Middle frontal gyrus (tissue), 1 donor: ENCODE measurements around the gene ZDHHC8.

Experiments used
- DNase-seq: peaks from one replicate; pipeline ENCODE4 v3.0.0-alpha.2; 2015; ENCODE audit warnings: low spot score; ENCODE audit errors: extremely low spot score

ZDHHC8 gene

GRCh38 chr22:20177217-20177911, 45.8 kb downstream of the ZDHHC8 start:
- DNase-seq = no peak

- no peak for DNase-seq
Observed at GRCh38 chr22:20178075-20178914, 46.7 kb downstream of the ZDHHC8 start.

DNA sequence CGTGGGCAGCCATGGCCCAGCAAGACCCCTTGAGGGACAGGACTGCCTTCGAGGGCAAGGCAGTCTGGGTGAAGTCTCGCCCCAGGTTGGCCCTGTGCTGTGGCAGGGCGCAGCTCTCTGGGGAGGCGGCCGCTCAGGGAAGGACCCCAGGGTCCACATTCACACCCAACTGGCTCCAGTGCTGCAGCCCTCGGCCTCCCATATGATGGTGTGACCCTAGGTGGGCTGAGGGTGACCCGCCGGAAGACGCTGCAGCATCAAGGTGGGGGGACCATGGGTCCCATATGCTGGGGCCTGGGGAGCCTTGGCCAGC, 47.3 kb downstream of the ZDHHC8 start:
- no peak for DNase-seq

GRCh38 chr22:20179455-20180244, 48.0 kb downstream of the ZDHHC8 start:
- DNase-seq = no peak

- no peak for DNase-seq
Observed at GRCh38 chr22:20180245-20180630, 48.6 kb downstream of the ZDHHC8 start.

- DNase-seq = no peak
Observed at GRCh38 chr22:20180640-20181039, 49.0 kb downstream of the ZDHHC8 start.

- DNase-seq = no peak
Observed at GRCh38 chr22:20181194-20181883, 49.7 kb downstream of the ZDHHC8 start.

DNA sequence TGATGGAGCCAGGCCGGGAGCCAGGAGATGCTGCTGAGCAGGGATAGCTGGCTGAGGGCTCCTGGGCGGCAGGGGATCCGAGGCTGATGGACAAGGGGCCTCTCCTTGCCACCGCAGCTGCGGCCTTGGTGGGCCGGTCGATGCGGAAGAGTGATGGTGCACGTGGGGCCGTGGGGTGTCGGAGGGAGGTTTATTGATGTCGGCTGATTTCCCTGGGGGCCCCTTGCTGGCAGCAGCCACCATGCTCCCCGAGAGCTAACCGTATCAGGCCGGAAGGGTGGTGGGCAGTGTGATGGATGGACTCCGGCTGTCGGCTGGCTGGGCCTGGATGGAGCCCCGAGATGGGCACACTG, 50.3 kb downstream of the ZDHHC8 start:
- no peak for DNase-seq

- no peak for DNase-seq
Observed at GRCh38 chr22:20182365-20182764, 50.8 kb downstream of the ZDHHC8 start.

GRCh38 chr22:20183101-20183500, 51.5 kb downstream of the ZDHHC8 start:
- DNase-seq = no peak

DNA sequence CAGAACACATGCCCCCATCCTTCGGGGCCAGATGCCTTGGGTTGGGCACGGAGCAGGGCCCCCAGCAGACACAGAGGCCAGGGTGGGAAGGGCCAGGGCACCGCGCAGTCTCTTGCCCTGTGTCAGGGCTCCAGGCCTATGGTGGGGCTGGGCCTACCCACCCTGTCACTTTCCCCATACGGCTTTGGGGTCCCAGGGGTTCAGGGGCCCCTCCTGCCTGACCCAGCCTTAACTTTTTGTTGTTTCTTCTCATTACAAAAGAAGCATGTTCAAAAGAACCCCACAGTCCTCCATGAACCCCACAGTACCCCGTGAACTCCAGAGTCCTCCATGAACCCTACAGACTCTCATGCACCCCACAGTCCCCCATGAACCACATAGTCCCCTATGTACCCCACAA, 52.2 kb downstream of the ZDHHC8 start:
- DNase-seq = no peak

DNA sequence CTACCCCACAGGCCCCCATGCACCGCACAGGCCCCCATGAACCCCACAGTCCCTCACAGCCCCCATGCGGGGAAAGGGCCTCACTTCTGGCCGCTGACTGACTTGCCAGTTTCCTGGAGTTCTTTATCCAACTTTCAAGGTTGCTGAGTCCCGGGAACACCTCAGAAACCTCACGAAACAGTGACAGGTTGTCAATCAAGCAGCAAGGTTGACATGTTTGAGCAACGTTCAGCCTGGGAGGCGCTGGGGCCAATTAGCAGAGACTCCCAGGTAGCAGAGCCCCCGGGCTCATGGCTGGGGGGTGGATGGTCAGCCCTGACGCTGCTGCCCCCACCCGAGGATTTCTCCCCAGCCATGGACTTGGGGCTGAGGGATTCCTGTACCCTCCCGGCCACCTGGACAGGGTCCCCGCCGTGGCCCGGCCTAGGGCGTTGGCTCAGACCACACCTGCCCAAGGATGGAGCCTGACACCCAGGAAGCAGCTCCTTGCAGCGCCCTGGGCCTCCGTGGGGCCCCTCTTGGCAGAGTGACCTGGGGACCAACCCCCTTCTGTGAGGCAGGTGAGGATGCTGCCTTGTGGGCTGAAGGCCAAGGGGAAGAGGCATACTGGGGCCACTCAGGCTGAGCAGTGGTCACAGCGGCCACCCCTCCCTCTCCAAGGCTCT, 53.0 kb downstream of the ZDHHC8 start:
- DNase-seq = no peak

DNA sequence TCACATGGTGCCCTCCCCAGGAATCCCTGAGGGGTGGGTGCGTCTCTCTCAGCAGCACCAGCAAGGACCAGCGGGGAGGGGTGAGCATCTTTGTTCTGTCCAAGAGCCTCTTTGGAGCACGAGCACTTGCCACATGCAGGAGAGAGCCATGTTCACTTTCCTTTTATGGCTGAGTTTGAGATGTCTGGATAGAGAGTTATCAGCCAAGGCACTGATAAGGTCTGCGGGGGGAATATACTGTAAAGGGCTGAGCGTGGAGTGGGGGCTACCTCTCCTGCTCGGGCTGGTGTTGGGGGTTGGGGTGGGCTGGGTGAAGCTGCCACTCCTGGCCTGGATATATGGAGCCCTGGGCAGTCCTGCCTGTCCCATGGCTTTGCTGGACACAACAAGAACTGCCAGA, 54.1 kb downstream of the ZDHHC8 start:
- DNase-seq = no peak

- no peak for DNase-seq
Observed at GRCh38 chr22:20186183-20186870, 54.7 kb downstream of the ZDHHC8 start.

DNA sequence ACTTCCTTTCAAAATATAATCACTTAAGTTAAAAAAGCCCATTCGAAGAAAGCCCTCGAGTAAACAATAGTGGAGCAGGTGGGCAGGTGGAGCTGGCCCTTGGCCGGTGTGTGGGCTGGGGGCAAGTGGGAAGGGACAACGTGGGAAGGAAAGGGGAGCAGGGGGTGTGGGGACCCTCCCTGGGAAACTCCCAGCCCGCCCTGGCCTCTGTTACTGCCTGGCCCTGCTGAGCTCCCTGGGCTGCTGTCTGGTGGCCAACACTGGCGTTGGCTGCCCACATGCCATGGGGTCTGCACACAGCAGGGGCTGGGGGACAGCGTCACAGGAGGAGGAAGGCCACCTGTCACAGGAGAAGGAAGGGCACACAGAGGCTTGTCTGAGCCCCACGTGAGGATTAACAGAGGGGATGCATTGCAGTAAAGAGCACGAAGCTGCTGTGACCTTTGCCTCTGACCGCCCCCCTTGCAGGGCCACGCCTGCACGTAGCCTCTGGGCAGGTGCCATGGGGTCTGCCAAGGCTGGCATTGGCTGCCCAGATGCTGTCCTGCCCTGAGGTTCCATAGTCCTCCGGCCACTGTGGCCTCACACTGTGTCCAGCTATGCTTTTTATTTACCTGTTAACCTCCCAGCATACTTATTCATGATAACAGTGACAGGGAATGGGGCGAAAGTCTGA, 55.4 kb downstream of the ZDHHC8 start:
- no peak for DNase-seq

GRCh38 chr22:20187777-20188566, 56.4 kb downstream of the ZDHHC8 start:
- DNase-seq = no peak

GRCh38 chr22:20188567-20188877, 56.9 kb downstream of the ZDHHC8 start:
- DNase-seq = no peak

- DNase-seq = no peak
Observed at GRCh38 chr22:20191000-20191515, 59.5 kb downstream of the ZDHHC8 start.

GRCh38 chr22:20191803-20192202, 60.2 kb downstream of the ZDHHC8 start:
- DNase-seq = no peak
